Activated naive CD4-positive, alpha-beta T cell (primary cell): ENCODE measurements around the gene OR4F17.
"Not testable (repeated sequence)": the region's sequence is repeated elsewhere in the genome, so short reads cannot be mapped to it uniquely, and the experiment has no call there.

ENCODE experiments used
- DNase-seq, 4 experiments: peaks; one replicate each; lab custom pipeline; 2025; lab: John Stamatoyannopoulos, UW

The OR4F17 gene, protein sequence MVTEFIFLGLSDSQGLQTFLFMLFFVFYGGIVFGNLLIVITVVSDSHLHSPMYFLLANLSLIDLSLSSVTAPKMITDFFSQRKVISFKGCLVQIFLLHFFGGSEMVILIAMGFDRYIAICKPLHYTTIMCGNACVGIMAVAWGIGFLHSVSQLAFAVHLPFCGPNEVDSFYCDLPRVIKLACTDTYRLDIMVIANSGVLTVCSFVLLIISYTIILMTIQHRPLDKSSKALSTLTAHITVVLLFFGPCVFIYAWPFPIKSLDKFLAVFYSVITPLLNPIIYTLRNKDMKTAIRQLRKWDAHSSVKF

DNA sequence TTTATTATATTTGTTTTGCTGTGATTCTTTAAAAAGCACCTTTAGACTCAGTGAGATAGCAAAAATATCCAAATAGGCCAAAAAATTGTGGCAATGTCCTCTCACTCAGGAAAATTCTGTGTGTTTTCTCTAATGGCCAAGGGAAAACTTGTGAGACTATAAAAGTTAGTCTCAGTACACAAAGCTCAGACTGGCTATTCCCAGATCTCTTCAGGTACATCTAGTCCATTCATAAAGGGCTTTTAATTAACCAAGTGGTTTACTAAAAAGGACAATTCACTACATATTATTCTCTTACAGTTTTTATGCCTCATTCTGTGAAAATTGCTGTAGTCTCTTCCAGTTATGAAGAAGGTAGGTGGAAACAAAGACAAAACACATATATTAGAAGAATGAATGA, at the start of gene OR4F17:
Gene OR4F17 (plus strand): TSS at position 301 of the 400 bp plus-strand sequence. CDS start 3,575 bp downstream, outside the sequence.
- not testable (repeated sequence) for DNase-seq

GRCh38 chr19:70793-71192, 36.1 kb upstream of the OR4F17 start:
- DNase-seq, result not testable (repeated sequence)

DNA sequence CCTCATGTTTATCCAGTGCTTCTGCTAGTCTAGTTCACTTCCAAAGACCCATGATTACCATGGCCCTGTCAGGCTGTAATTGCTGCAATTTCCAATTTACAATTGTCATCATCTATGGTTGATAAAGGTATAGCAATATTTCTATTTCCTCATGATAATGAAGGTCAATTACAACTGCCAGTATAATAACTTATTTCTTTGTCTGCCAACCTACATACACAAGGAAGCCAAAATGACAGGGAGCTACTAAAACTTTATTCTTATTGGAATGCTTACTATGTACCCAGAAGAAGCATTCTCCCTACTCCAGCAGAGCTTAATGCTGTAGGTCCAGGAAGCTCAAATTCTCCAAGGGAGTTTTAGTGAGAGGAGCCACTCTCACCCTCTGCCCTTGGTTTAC, 24.0 kb upstream of the OR4F17 start:
- not testable (repeated sequence) for DNase-seq

- not testable (repeated sequence) for DNase-seq
Observed at GRCh38 chr19:83626-84025, 23.3 kb upstream of the OR4F17 start.

DNA sequence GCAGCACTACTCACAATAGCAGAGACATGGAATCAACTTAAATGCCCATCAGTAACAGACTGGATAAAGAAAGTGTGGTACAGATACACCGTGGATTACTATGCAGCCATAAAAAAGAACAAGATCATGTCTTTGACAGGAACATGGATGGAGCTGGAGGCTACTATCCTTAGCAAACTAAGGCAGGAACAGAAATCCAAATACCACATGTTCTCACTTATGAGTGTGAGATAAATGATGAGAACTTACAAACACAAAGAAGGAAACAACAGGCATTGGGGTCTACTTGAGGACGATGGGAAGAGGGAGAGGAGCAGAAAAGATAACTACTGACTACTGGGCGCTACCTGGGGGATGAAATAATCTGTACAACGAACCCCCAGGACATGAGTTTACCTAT, 16.2 kb upstream of the OR4F17 start:
- DNase-seq, result not testable (repeated sequence)

GRCh38 chr19:94794-95193, 12.1 kb upstream of the OR4F17 start:
- not testable (repeated sequence) for DNase-seq

DNA sequence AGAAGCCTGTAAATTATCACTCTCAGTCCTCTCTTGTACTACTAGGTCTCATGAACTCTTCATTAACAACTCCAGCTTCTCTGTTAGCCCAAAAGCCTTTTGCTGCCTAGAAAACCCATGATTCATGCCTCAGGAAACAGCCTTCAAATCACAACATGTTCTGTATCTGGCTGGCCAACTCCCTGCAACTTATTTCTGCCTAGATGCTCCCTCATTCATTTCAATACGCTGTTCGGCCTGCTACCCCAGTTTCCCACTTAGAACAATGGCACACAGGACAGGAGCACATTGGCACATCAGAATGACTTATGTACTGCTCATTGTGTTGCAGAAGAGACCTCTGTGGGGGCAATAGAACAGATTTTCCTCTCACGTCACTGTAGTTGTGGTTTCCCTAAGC, 9.3 kb upstream of the OR4F17 start:
- not testable (repeated sequence) for DNase-seq

GRCh38 chr19:120443-121140, 13.7 kb downstream of the OR4F17 start:
- DNase-seq, result not testable (repeated sequence)
